A673 (cell line): ENCODE results near the gene EXOC6B. TPM values are rescaled to one million over a fixed set of nuclear protein-coding genes. Genes with fewer than 3 reads are reported as not detected.

Experiments
- BruUV-seq: library from RNA; stranded (reverse); fragments of 400-500 nt; replicated peaks from 2 replicates; lab custom pipeline; 2021; lab: Mats Ljungman, UMichigan
- CTCF ChIA-PET: fragments of 300-600 bp; sonication (Branson Sonifier 250); formaldehyde crosslinking; loops from one replicate; lab custom pipeline; 2022; ENCODE audit warnings: antibody characterized with exemption; lab: Charles Lee
- POLR2A ChIA-PET: fragments of 300-600 bp; sonication (Branson Sonifier 250); formaldehyde crosslinking; loops from one replicate; lab custom pipeline; 2022; ENCODE audit warnings: antibody characterized with exemption; ENCODE audit not compliant: low non-redundant PET; lab: Charles Lee
- DNase-seq: peaks from one replicate; pipeline ENCODE4 v3.0.0-alpha.2; 2015; ENCODE audit warnings: low spot score
- H3K27ac ChIP-seq: fragments of 200-600 bp; sonication (generic); 2 replicates; pipeline ENCODE4 v1.5.1; 2016; ENCODE audit warnings: mixed run types, low read depth, mild to moderate bottlenecking, mixed read lengths, antibody characterized with exemption, low read length; ENCODE audit not compliant: poor library complexity, severe bottlenecking
- H3K27me3 ChIP-seq: fragments of 200-600 bp; sonication (generic); replicated peaks from 2 replicates; pipeline ENCODE4 v1.6.1; 2017; ENCODE audit warnings: mixed run types, low read depth, mild to moderate bottlenecking, mixed read lengths, antibody characterized with exemption, low read length; ENCODE audit not compliant: insufficient read depth, poor library complexity
- H3K36me3 ChIP-seq: fragments of 200-600 bp; sonication (generic); 2 replicates; pipeline ENCODE4 v1.6.1; 2016; ENCODE audit warnings: mixed run types, mild to moderate bottlenecking, mixed read lengths, antibody characterized with exemption, low read length; ENCODE audit not compliant: insufficient read depth, poor library complexity, severe bottlenecking
- H3K4me1 ChIP-seq: fragments of 200-600 bp; sonication (generic); 2 replicates; pipeline ENCODE4 v1.6.1; 2017; ENCODE audit warnings: mixed run types, mild to moderate bottlenecking, mixed read lengths, antibody characterized with exemption, low read length; ENCODE audit not compliant: insufficient read depth, poor library complexity, severe bottlenecking
- H3K4me3 ChIP-seq: fragments of 200-600 bp; sonication (generic); 2 replicates; pipeline ENCODE4 v1.5.1; 2016; ENCODE audit warnings: low read depth, mixed run types, mild to moderate bottlenecking, mixed read lengths, low read length; ENCODE audit not compliant: poor library complexity, severe bottlenecking
- H3K9me3 ChIP-seq: fragments of 200-600 bp; sonication (generic); 2 replicates; pipeline ENCODE4 v1.6.1; 2016; ENCODE audit warnings: mixed run types, low read depth, mild to moderate bottlenecking, mixed read lengths, antibody characterized with exemption, low read length; ENCODE audit not compliant: poor library complexity, severe bottlenecking
- CTCF ChIP-seq: fragments of 300-800, 200-600 bp; sonication (generic); conservative IDR thresholded peaks from 2 replicates; pipeline ENCODE4 v1.5.1; 2017; ENCODE audit warnings: low read depth, mild to moderate bottlenecking, antibody characterized with exemption, low read length, moderate library complexity, mixed read lengths
- EZH2 ChIP-seq: fragments of 200-600 bp; sonication (generic); IDR thresholded peaks from 2 replicates; pipeline ENCODE4 v1.6.1; 2017; ENCODE audit warnings: borderline replicate concordance, low read depth, mild to moderate bottlenecking, mixed read lengths, antibody characterized with exemption, low read length; ENCODE audit not compliant: poor library complexity, severe bottlenecking
- intact Hi-C: fragments of 100-400 bp; cut with micrococcal nuclease; formaldehyde crosslinking; loops from one replicate; pipeline ENCODE4 v1.10.0; 2022; ENCODE audit not compliant: unreplicated experiment
- total RNA-seq: library from RNA; stranded (reverse); gene quantifications from 2 replicates; pipeline ENCODE4 v1.2.3, GENCODE V29; 2021

The EXOC6B gene
- total RNA-seq, 1 experiment from 2014 or later: 138 TPM

- BruUV-seq: no TSS peak
Measured at GRCh38 chr2:72710418-72711152, 115.2 kb downstream of the EXOC6B start.

GRCh38 chr2:72708236-72708635 lies 117.6 kb downstream of the EXOC6B start:
- Histone ChIP-seq H3K27me3 (no peaks in the 10 kb centered on the region), H3K4me3 (no peak overlapping the region), H3K4me1 (peaks cover 6% of the 10 kb centered on the region), H3K9me3 (no peaks in the 10 kb centered on the region), H3K27ac (no peak overlapping the region), H3K36me3 (no peaks in the 10 kb centered on the region)
- BruUV-seq: no TSS peak
- ChIA-PET POLR2A (no interaction called here), CTCF (no interaction called here)
- intact Hi-C loops: no loop called here
- no peak for DNase-seq
- TF ChIP-seq EZH2 (no peak), CTCF (no peak)

More at GRCh38 chr2:72710418-72711152, 115.2 kb downstream of the EXOC6B start:
- H3K4me1 ChIP-seq: peaks cover 6% of the 10 kb centered on the region
- H3K36me3 ChIP-seq: no peaks in the 10 kb centered on the region
- no peaks in the 10 kb centered on the region for H3K9me3 ChIP-seq
- H3K27ac ChIP-seq: no peak overlapping the region
- no peak overlapping the region for H3K4me3 ChIP-seq
- no peaks in the 10 kb centered on the region for H3K27me3 ChIP-seq
- POLR2A ChIA-PET: no interaction called here
- no peak for TF ChIP-seq CTCF
- TF ChIP-seq EZH2: no peak
- CTCF ChIA-PET: no interaction called here
- DNase-seq: peak; percentile 41
- intact Hi-C loops: no loop called here

GRCh38 chr2:72698300-72698699 lies 127.5 kb downstream of the EXOC6B start:
- TF ChIP-seq EZH2 (no peak), CTCF (no peak)
- no TSS peak for BruUV-seq
- H3K27ac ChIP-seq: no peak overlapping the region
- CTCF ChIA-PET: no interaction called here
- POLR2A ChIA-PET: no interaction called here
- no peaks in the 10 kb centered on the region for H3K9me3 ChIP-seq
- no peaks in the 10 kb centered on the region for H3K36me3 ChIP-seq
- intact Hi-C loops: no loop called here
- no peaks in the 10 kb centered on the region for H3K27me3 ChIP-seq
- no peak for DNase-seq
- H3K4me1 ChIP-seq: peaks cover 4% of the 10 kb centered on the region
- no peak overlapping the region for H3K4me3 ChIP-seq
